NCI-H1436 treated with DMSO at 0.1 percent for 48 hours (cell line): ENCODE results near the gene SPACA1.

ENCODE experiments used
- DNase-seq: peaks from one replicate; lab custom pipeline; 2025; lab: John Stamatoyannopoulos, UW

Gene SPACA1

GRCh38 chr6:88105741-88106340 lies 58.2 kb downstream of the SPACA1 start:
- DNase-seq: no peak

- no peak for DNase-seq
These were observed 59.6 kb downstream of the SPACA1 start for GRCh38 chr6:88107241-88107640.

DNA sequence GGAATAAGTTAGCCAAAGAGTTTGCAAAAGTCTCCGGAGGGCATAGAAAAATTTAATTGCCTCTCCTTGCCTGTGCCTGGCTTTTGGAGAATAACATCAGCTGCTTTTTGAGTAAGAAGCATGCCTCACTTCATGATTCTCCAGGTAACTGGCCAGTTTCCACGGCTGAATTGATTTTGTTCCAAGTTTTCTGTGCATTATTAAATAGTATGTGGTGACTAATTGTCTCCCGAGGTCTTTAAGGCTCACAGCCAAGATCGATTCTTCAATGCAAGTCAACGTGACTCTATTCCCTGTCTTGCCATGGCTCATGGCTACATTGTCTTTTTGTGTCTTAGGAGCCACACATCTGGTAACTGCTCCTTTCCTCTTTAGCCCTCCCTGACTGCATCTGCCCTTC lies 64.3 kb downstream of the SPACA1 start:
- DNase-seq: no peak

DNA sequence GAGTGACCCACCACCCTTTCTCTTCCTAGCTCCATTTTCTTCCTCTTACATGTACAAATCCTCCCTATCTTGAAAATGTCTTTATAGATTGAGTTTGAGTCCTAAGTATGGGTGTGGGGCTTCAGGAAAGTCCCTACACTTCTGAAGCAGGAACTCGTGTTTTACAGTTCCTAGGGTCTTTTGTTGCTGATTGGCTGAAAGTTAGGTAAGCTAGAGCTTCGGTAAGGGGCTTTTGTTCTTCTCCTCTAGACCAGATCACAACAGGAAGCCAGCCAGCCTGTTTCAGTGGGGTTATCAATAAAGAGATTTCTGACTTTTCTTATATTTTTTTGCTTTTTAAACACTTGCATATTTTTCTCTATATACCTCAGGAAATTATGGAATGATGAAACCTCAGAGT lies 67.2 kb downstream of the SPACA1 start:
- DNase-seq: no peak

- no peak for DNase-seq
These were observed 67.7 kb downstream of the SPACA1 start for GRCh38 chr6:88115307-88115706.

DNA sequence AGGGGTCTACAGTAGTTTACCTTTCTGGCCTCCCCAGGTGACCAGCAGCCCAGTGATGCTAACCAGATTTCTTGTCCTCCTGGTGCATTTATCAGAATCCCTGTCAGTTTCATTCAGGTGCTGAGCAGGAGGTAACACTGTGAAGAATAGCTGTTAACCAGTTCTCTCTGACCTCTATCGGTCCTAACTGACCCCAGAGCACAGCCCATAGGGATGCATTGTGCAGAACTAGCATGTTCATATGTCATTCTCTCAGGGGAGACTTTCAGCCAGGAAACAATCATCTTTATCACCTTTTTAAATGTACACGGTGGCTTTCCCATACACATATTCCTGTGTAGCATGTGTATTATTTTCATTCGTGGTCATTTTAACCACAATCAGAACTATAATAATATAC lies 68.6 kb downstream of the SPACA1 start:
- DNase-seq: no peak
